CD4-positive, CD25-positive, alpha-beta regulatory T cell (primary cell): ENCODE results near the gene OSBPL9. TPM values are rescaled to one million over a fixed set of nuclear protein-coding genes. Genes with fewer than 3 reads are reported as not detected.

Experiments
- ATAC-seq, 2 donors: fragments of 150-1000 bp; cut with Tn5 transposase; one replicate each; pipeline ENCODE4 v1.10.0; 2021; ENCODE audit warnings: low read depth in 2 of 2, moderate number of reproducible peaks in 2 of 2, moderate library complexity in 1 of 2
- DNase-seq, 3 donors: peaks; one replicate each; pipeline versions ENCODE4 v3.0.0 to v3.0.0-alpha.2; 2012 to 2022; ENCODE audit warnings: mixed read lengths in 1 of 3
- H3K27ac ChIP-seq: one replicate; pipeline ENCODE4 v1.7.0; 2013; ENCODE audit warnings: mild to moderate bottlenecking, low read length; ENCODE audit not compliant: insufficient read depth, poor library complexity, severe bottlenecking
- H3K27me3 ChIP-seq: one replicate; pipeline ENCODE4 v1.7.0; 2013; ENCODE audit warnings: low read length; ENCODE audit not compliant: control insufficient read depth, insufficient read depth
- H3K36me3 ChIP-seq: one replicate; pipeline ENCODE4 v1.7.0; 2013; ENCODE audit warnings: mild to moderate bottlenecking, low read length, moderate library complexity; ENCODE audit not compliant: control insufficient read depth, insufficient read depth
- H3K4me1 ChIP-seq: 2 replicates; pipeline ENCODE4 v1.7.0; 2013; ENCODE audit warnings: mild to moderate bottlenecking, low read length; ENCODE audit not compliant: insufficient read depth, control insufficient read depth, poor library complexity, severe bottlenecking
- H3K4me3 ChIP-seq: one replicate; pipeline ENCODE4 v1.7.0; 2013; ENCODE audit warnings: low read depth, mild to moderate bottlenecking, low read length, moderate library complexity
- H3K9me3 ChIP-seq, 2 experiments: 1 replicate in 1 of 2; 2 replicates in 1 of 2; pipeline ENCODE4 v1.7.0; 2013; ENCODE audit warnings: low read length in 2 of 2, mild to moderate bottlenecking in 1 of 2, moderate library complexity in 1 of 2; ENCODE audit not compliant: control insufficient read depth in 2 of 2
- H3K27ac Mint-ChIP-seq, 3 donors: one replicate each; pipeline ENCODE4 v1.8.0; 2020 to 2022; ENCODE audit warnings: mild to moderate bottlenecking in 3 of 3, mixed read lengths in 3 of 3, moderate library complexity in 2 of 3
- H3K27me3 Mint-ChIP-seq: one replicate; pipeline ENCODE4 v1.8.0; 2022; ENCODE audit warnings: mild to moderate bottlenecking, mixed read lengths
- H3K36me3 Mint-ChIP-seq: one replicate; pipeline ENCODE4 v1.8.0; 2020; ENCODE audit warnings: mixed read lengths
- H3K4me1 Mint-ChIP-seq, 4 donors: one replicate each; pipeline ENCODE4 v1.8.0; 2020 to 2022; ENCODE audit warnings: mixed read lengths in 4 of 4, mild to moderate bottlenecking in 1 of 4
- H3K4me3 Mint-ChIP-seq, 4 donors: one replicate each; pipeline ENCODE4 v1.8.0; 2020 to 2022; ENCODE audit warnings: mild to moderate bottlenecking in 4 of 4, mixed read lengths in 4 of 4, moderate library complexity in 3 of 4
- H3K9me3 Mint-ChIP-seq, 7 donors: one replicate each; pipeline ENCODE4 v1.8.0; 2020 to 2022; ENCODE audit warnings: mixed read lengths in 7 of 7, mild to moderate bottlenecking in 3 of 7, moderate library complexity in 2 of 7
- polyA plus RNA-seq, 4 donors: library from polyadenylated mRNA; unstranded; fragments of 300-500 nt; fragmentation: Illumina TruSeq; gene quantifications; one replicate each; pipeline ENCODE4 v1.2.3, GENCODE V29; 2021
- total RNA-seq: library from RNA; stranded (reverse); gene quantifications from one replicate; pipeline ENCODE4 v1.2.3, GENCODE V29; 2022

The OSBPL9 gene
- total and polyA plus RNA-seq, 5 donors from 2014 or later = 33.5 to 45.2 (median 40.0) TPM

GRCh38 chr1:51575406-51576084 lies 41.3 kb upstream of the OSBPL9 start:
- peak overlapping the region; percentile 1 to 95 (median 1) for H3K27ac Mint-ChIP-seq
- no peak overlapping the region for H3K4me3 Mint-ChIP-seq
- ATAC-seq (no peak), DNase-seq (no peak)
- no peaks in the 10 kb centered on the region for H3K27me3 Mint-ChIP-seq
- peaks cover 8 to 25% (median 18%) of the 10 kb centered on the region in 4 donors for H3K4me1 Mint-ChIP-seq
- no peak overlapping the region for H3K27ac ChIP-seq
- no peak overlapping the region for H3K4me3 ChIP-seq
- peaks cover 0 to 3% (median 0%) of the 10 kb centered on the region in 7 donors for H3K9me3 Mint-ChIP-seq
- no peaks in the 10 kb centered on the region for H3K36me3 ChIP-seq
- peaks cover 11% of the 10 kb centered on the region for H3K4me1 ChIP-seq
- no peaks in the 10 kb centered on the region for H3K36me3 Mint-ChIP-seq
- H3K9me3 ChIP-seq = no peaks in the 10 kb centered on the region
- H3K27me3 ChIP-seq = no peaks in the 10 kb centered on the region

DNA sequence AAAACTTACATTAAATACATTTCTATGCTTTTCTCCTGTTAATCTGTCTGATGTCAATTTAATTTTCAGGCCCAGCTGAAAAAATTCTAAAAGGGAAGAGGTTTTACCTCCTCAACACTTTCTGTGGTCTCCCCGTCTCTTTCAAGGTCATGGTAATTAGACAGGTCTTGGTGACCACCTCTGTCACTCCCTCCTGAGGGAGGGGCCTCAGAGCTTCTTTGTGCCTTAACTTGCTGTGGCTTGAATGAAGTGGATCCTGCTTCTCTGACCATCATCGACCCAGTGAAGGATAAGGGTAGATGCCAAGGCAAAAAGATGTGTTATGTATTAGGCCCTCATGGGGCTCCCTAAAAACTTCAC lies 40.8 kb upstream of the OSBPL9 start:
- Mint-ChIP-seq H3K36me3 (no peaks in the 10 kb centered on the region), H3K27me3 (no peaks in the 10 kb centered on the region), H3K27ac (peak overlapping the region in 2 of 3 donors; percentile 1 to 95), H3K4me1 (peaks cover 7 to 19% (median 14%) of the 10 kb centered on the region in 4 donors), H3K4me3 (no peak overlapping the region), H3K9me3 (peaks cover 0 to 3% (median 0%) of the 10 kb centered on the region in 7 donors)
- peaks cover 8% of the 10 kb centered on the region for H3K4me1 ChIP-seq
- H3K36me3 ChIP-seq = no peaks in the 10 kb centered on the region
- H3K27ac ChIP-seq = no peak overlapping the region
- H3K9me3 ChIP-seq = no peaks in the 10 kb centered on the region
- ATAC-seq (no peak), DNase-seq (no peak)
- H3K4me3 ChIP-seq = no peak overlapping the region
- no peaks in the 10 kb centered on the region for H3K27me3 ChIP-seq

DNA sequence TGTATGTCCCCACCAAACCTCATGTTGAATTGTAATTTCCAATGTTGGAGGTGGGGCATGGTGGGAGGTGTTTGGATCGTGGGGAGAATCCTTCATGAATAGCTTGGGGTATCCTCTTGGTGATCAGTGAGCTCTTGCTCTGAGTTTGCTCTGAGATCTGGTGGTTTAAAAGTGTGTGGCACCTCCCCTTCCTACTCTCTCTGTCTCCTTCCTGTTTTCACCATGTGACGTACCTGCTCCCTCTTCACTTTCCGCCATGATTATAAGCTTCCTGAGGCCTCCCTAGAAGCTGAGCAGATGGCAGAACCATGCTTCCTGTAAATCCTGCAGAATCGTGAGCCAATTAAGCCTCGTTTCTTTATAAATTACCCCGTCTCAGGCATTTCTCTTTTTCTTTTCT lies 40.0 kb upstream of the OSBPL9 start:
- H3K27ac ChIP-seq = no peak overlapping the region
- H3K27ac Mint-ChIP-seq = peak overlapping the region in 2 of 3 donors; percentile 42 to 48
- H3K27me3 Mint-ChIP-seq = no peaks in the 10 kb centered on the region

DNA sequence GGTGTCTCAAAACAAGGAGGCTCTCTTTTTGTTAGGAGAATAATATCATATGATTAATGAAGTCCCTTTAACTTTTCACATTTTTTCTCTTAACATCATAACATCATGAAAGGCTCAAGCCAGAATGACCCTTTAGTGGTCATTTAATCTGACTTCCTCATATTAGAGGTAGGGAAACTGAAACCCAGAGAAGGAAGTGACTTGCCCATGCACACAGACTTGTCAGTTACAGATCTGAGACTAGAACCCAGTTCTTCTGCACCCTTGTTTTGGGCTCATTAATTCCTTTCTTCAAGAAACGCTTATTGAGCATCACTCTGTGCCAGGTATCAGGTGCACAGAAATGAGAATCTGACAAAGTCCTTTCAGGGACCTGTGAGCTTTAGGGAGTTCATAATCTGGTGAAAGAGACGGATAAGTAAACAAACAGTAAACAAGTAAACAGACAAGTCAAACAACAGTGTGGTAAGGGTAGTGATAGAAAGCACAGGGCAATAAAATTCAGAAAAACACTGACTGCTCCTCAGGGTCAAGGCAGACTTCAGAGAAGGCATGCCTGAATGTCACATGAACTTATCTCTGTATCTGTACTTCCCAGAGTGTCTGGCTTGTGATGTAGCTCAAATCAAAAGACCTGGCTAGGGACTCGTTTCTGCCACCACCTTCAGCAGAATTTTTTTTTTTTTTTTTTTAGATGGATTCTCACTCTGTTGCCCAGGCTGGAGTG lies 38.3 kb upstream of the OSBPL9 start:
- peaks cover 0 to 3% (median 0%) of the 10 kb centered on the region in 7 donors for H3K9me3 Mint-ChIP-seq
- no peaks in the 10 kb centered on the region for H3K27me3 ChIP-seq
- DNase-seq (no peak), ATAC-seq (no peak)
- H3K4me3 ChIP-seq = no peak overlapping the region
- H3K9me3 ChIP-seq = no peaks in the 10 kb centered on the region
- H3K36me3 Mint-ChIP-seq = no peaks in the 10 kb centered on the region
- no peaks in the 10 kb centered on the region for H3K27me3 Mint-ChIP-seq
- no peak overlapping the region for H3K27ac ChIP-seq
- no peak overlapping the region for H3K4me3 Mint-ChIP-seq
- peaks cover 8% of the 10 kb centered on the region for H3K4me1 ChIP-seq
- H3K27ac Mint-ChIP-seq = no peak overlapping the region
- H3K36me3 ChIP-seq = no peaks in the 10 kb centered on the region
- peaks cover 7 to 16% (median 11%) of the 10 kb centered on the region in 4 donors for H3K4me1 Mint-ChIP-seq

More for the DNA sequence above, 40.0 kb upstream of the OSBPL9 start:
- H3K27me3 ChIP-seq = no peaks in the 10 kb centered on the region
- ATAC-seq = no peak
- Mint-ChIP-seq H3K36me3 (no peaks in the 10 kb centered on the region), H3K4me3 (peak overlapping the region in 1 of 4 donors; percentile 75), H3K4me1 (peaks cover 7 to 17% (median 14%) of the 10 kb centered on the region in 4 donors), H3K9me3 (peaks cover 0 to 3% (median 0%) of the 10 kb centered on the region in 7 donors)
- H3K9me3 ChIP-seq = no peaks in the 10 kb centered on the region
- no peaks in the 10 kb centered on the region for H3K36me3 ChIP-seq
- DNase-seq = no peak
- H3K4me3 ChIP-seq = no peak overlapping the region
- peaks cover 8% of the 10 kb centered on the region for H3K4me1 ChIP-seq

DNA sequence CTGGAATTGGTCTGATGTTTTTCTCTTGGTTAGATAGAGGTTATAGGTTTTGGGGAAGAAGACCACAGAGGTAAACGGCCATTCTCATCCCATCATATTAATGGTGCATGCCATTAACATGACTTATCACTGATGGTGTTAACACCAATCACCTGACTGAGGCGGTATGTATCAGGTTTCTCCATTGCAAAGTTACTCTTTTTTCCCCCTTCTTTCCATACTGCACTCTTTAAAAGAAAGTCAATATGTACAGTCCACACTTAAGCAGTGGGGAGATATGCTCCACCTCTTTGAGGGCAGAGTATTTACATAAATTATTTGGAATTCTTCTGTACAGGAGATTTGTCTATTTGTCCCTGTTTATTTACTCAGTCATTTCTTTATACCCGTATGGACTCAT lies 35.7 kb upstream of the OSBPL9 start:
- Histone ChIP-seq H3K4me1 (no peaks in the 10 kb centered on the region), H3K4me3 (no peak overlapping the region), H3K9me3 (no peaks in the 10 kb centered on the region), H3K36me3 (no peaks in the 10 kb centered on the region), H3K27ac (no peak overlapping the region), H3K27me3 (no peaks in the 10 kb centered on the region)
- H3K9me3 Mint-ChIP-seq = peaks cover 0 to 3% (median 0%) of the 10 kb centered on the region in 7 donors
- no peak overlapping the region for H3K27ac Mint-ChIP-seq
- ATAC-seq (no peak), DNase-seq (no peak)
- H3K27me3 Mint-ChIP-seq = no peaks in the 10 kb centered on the region
- H3K4me1 Mint-ChIP-seq = peaks cover 0 to 7% (median 3%) of the 10 kb centered on the region in 4 donors
- no peak overlapping the region for H3K4me3 Mint-ChIP-seq
- no peaks in the 10 kb centered on the region for H3K36me3 Mint-ChIP-seq

DNA sequence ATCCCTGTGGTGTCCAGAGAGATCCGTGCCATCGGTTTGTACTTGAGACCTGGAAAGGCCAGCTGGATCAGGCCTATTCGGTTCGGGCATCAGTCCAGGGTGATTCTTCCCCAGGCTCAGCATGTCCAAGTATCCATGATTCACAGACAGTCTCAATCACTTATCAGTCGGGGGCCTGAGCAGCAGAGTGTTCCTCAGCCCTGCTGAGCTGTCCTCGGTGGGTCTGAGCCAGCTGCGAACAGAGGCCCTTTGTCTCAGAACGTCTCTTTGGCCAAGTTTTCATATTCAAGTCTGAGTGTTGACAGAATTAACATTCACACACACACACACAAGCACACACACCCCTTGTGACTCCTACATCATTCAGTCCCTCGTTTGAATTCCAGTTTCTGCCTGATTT lies 33.4 kb upstream of the OSBPL9 start:
- Histone ChIP-seq H3K4me3 (no peak overlapping the region), H3K9me3 (no peaks in the 10 kb centered on the region), H3K27me3 (no peaks in the 10 kb centered on the region), H3K36me3 (no peaks in the 10 kb centered on the region), H3K4me1 (no peaks in the 10 kb centered on the region), H3K27ac (no peak overlapping the region)
- Mint-ChIP-seq H3K9me3 (peaks cover 0 to 2% (median 0%) of the 10 kb centered on the region in 7 donors), H3K4me1 (peaks cover 0 to 4% (median 0%) of the 10 kb centered on the region in 4 donors), H3K36me3 (no peaks in the 10 kb centered on the region), H3K4me3 (no peak overlapping the region), H3K27me3 (no peaks in the 10 kb centered on the region), H3K27ac (no peak overlapping the region)
- DNase-seq = no peak
- no peak for ATAC-seq

DNA sequence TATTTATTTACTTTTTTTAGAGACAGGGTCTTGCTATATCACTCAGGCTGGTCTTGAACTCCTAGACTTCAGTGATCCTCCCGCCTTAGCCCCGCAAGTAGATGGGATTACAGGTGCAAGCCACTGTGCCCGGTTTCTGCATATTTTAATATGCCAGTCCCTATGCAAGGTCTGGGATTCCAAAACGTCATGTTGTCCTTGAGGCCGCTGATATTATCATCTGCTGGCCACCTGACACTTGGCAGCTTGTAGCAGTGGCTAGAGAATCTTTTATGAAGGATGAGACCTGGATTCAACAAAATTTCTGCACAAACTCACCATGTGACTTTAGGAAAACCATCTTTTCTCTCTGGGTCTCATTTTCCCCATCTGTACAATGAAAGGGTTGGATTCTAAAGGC lies 32.9 kb upstream of the OSBPL9 start:
- ATAC-seq (no peak), DNase-seq (no peak)
- Histone ChIP-seq H3K27me3 (no peaks in the 10 kb centered on the region), H3K4me3 (no peak overlapping the region), H3K4me1 (no peaks in the 10 kb centered on the region), H3K9me3 (no peaks in the 10 kb centered on the region), H3K27ac (no peak overlapping the region), H3K36me3 (no peaks in the 10 kb centered on the region)
- H3K9me3 Mint-ChIP-seq = peaks cover 0 to 2% (median 0%) of the 10 kb centered on the region in 7 donors
- no peak overlapping the region for H3K4me3 Mint-ChIP-seq
- H3K36me3 Mint-ChIP-seq = no peaks in the 10 kb centered on the region
- no peaks in the 10 kb centered on the region for H3K27me3 Mint-ChIP-seq
- peaks cover 0 to 3% (median 0%) of the 10 kb centered on the region in 4 donors for H3K4me1 Mint-ChIP-seq
- no peak overlapping the region for H3K27ac Mint-ChIP-seq
